Psoas muscle (tissue), 8 donors: ENCODE results near the gene ZNF518B. TPM values are rescaled to one million over a fixed set of nuclear protein-coding genes. Genes with fewer than 3 reads are reported as not detected.

ENCODE experiments used
- ATAC-seq, 4 donors: fragments of 200-7000 bp; cut with Tn5 transposase; one replicate each; pipeline ENCODE4 v1.9.1; 2020; ENCODE audit warnings: moderate library complexity in 3 of 4, mild to moderate bottlenecking in 2 of 4
- DNase-seq, 2 donors: peaks; one replicate each; pipeline ENCODE4 v3.0.0-alpha.2; 2020
- H3K27ac ChIP-seq: fragments of 200-600 bp; one replicate; pipeline ENCODE4 v1.8.0; 2022
- H3K27me3 ChIP-seq, 3 donors: fragments of 200-600 bp in 1 of 3; one replicate each; pipeline versions ENCODE4 v1.6.1 to v1.8.0; 2013 to 2022; ENCODE audit warnings: low read length in 2 of 3, mild to moderate bottlenecking in 2 of 3, moderate library complexity in 1 of 3; ENCODE audit not compliant: insufficient read depth in 3 of 3
- H3K36me3 ChIP-seq, 2 donors: fragments of 200-600 bp in 1 of 2; one replicate each; pipeline versions ENCODE4 v1.6.1 to v1.8.0; 2013 to 2022; ENCODE audit warnings: low read depth in 1 of 2, mild to moderate bottlenecking in 1 of 2, moderate library complexity in 1 of 2; ENCODE audit not compliant: insufficient read depth in 1 of 2
- H3K4me1 ChIP-seq: fragments of 200-600 bp; one replicate; pipeline ENCODE4 v1.8.0; 2022
- H3K4me3 ChIP-seq: fragments of 200-600 bp; one replicate; pipeline ENCODE4 v1.8.0; 2022; ENCODE audit warnings: mild to moderate bottlenecking
- H3K9me3 ChIP-seq: fragments of 200-600 bp; one replicate; pipeline ENCODE4 v1.8.0; 2022
- CTCF ChIP-seq: fragments of 200-600 bp; IDR thresholded peaks from one replicate; pipeline ENCODE4 v1.8.0; 2022; ENCODE audit warnings: antibody characterized with exemption
- WGBS, 3 donors: extraction: QIAGEN DNeasy Blood & Tissue Kit; methylation state at CpG; one replicate each; pipeline versions ENCODE4 v1.1.6 to v1.1.7; 2013; 5-methylcytosine and 5-hydroxymethylcytosine counted together
- intact Hi-C, 2 donors: fragments of 100-400 bp; cut with DNase I; formaldehyde crosslinking; loops; one replicate each; pipeline versions ENCODE4 v1.11.0 to v1.14.2; 2022
- long read RNA-seq, 2 donors: library from polyadenylated mRNA; unstranded; transcript quantifications; one replicate each; pipeline ENCODE4 v2.0.0, GENCODE V29; 2021
- polyA plus RNA-seq, 3 donors: library from polyadenylated mRNA; stranded (reverse); fragments of 200-250 nt; gene quantifications; one replicate each; pipeline ENCODE4 v1.2.3, GENCODE V29; 2013
- total RNA-seq, 4 donors: library from RNA; stranded (reverse); fragmentation: NEBNext Ultra II Directional in 2 of 4; extraction: Animal tissue kit (Norgen Biotek cat#: 25700) in 2 of 4; gene quantifications; one replicate each; pipeline versions ENCODE4 v1.2.1 to v1.2.4, GENCODE V29; 2021 to 2023
- donor health status: healthy with polysubstance abuse.
- donor health status: DM: no; HTN: no; CAD: no; lungs with moderate emphysema.
- donor health status: Bipolar disorder and iron deficiency.
- donor health status: healthy.
- donor health status: DM: yes; HTN: yes; CAD: no.
- donor health status: DM: no; HTN: no; CAD: no.
- donor health status: DM: no; HTN: no; CAD: no.
- donor health status: DM: yes; HTN: yes; CAD: no.

The ZNF518B gene
- total RNA-seq = 10 to 100 TPM; 15.1 to 17.3 (median 17.1) TPM
- 10 to 100 TPM in 2 of 3 donors, 1 to 10 TPM in 1; 4.5 to 16.3 (median 10.5) TPM for polyA plus RNA-seq
- long read RNA-seq, donor 1, full-length matches to known transcripts = 6 of 13 reads
- long read RNA-seq, donor 1, partial matches to known transcripts = 0 of 13 reads
- long read RNA-seq, donor 1, other reads (novel, unspliced or antisense) = 7 of 13 reads
- long read RNA-seq, donor 2, full-length matches to known transcripts = 25 of 42 reads
- long read RNA-seq, donor 2, partial matches to known transcripts = 0 of 42 reads
- long read RNA-seq, donor 2, other reads (novel, unspliced or antisense) = 17 of 42 reads

GRCh38 chr4:10457255-10457801 lies at the start of gene ZNF518B:
ZNF518B (minus strand) TSS chr4:10457426; CDS start chr4:10446328, 11,098 bp downstream.
- peaks cover 4% of the 10 kb centered on the region for H3K4me1 ChIP-seq
- peak; percentile 72 to 81 for DNase-seq
- WGBS, 3 donors = 1 to 4% (median 2%) methylated on average over 36 to 60 of the region's 60 CpGs
- H3K9me3 ChIP-seq = no peaks in the 10 kb centered on the region
- peaks cover 3 to 23% of the 10 kb centered on the region in 2 donors for H3K36me3 ChIP-seq
- TF ChIP-seq CTCF = no peak
- peak within 1 kb of the TSS; percentile 74 for H3K4me3 ChIP-seq
- peak; percentile 87 to 92 (median 90) for ATAC-seq
- H3K27ac ChIP-seq = peak within 1 kb of the TSS; percentile 61
- peaks cover 0 to 18% (median 10%) of the 10 kb centered on the region in 3 donors for H3K27me3 ChIP-seq
- intact Hi-C loops = no loop called here

DNA sequence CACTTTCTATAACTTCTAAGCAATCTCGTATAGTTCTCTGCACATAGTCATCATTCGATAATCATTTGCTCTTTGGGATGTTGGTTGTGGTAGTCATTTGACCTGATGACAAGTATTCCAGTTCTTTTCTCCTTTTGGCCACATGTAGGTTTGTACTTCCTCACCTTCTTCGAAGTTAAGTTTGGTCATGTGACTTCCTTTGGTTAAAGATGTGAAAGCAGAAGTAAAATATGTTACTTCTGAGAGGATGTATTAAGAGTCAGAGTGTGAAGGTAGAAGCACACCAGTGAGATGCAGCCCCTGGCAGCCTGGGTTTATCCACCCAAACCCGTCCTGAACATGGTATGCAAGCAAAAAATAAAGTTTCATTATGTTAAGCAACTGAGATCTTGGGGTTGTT lies 48.9 kb upstream of the ZNF518B start:
- ATAC-seq = no peak
- WGBS, 3 donors = 82 to 86% (median 85%) methylated on average over 4 of the region's 4 CpGs
- DNase-seq = no peak
- intact Hi-C loops = no loop called here
- no peak for TF ChIP-seq CTCF
- Histone ChIP-seq H3K4me1 (no peaks in the 10 kb centered on the region), H3K27me3 (peaks cover 0 to 1% (median 0%) of the 10 kb centered on the region in 3 donors), H3K4me3 (no peak overlapping the region), H3K9me3 (no peaks in the 10 kb centered on the region), H3K36me3 (no peaks in the 10 kb centered on the region), H3K27ac (no peak overlapping the region)

DNA sequence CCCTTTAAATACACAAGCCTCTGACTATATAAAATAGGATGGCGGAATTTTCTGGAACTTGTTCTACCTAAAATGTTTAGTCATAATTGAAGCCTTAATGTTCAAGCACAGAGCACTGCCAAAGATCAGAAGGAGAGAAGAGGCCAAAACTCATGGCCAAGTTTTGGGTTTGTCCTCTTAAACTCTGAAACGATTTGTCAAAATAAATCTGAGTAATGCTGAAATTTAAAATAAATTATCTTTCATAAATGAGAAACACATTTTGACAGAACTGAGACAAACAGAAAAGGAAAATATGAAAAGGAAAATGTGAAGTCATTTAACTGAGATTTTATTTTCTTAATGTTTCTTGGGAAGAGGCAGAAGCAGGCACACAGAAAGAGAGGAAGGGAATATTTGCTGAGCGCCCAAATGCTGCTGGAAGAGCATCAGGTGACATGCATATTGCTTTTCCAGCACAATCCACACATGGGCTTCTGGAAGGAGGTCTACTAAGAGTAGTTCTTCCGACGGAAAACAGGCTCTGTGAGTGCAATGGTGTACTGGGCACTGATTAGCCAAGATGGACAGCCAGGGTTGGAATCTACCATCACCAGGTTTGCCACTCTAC lies 47.4 kb upstream of the ZNF518B start:
- Histone ChIP-seq H3K9me3 (no peaks in the 10 kb centered on the region), H3K27me3 (peaks cover 0 to 1% (median 0%) of the 10 kb centered on the region in 3 donors), H3K4me3 (no peak overlapping the region), H3K36me3 (no peaks in the 10 kb centered on the region), H3K27ac (no peak overlapping the region), H3K4me1 (no peaks in the 10 kb centered on the region)
- no peak for TF ChIP-seq CTCF
- ATAC-seq (no peak), DNase-seq (no peak)
- 67 to 73% (median 71%) methylated on average over 5 of the region's 5 CpGs for WGBS, 3 donors
- intact Hi-C loops = no loop called here

DNA sequence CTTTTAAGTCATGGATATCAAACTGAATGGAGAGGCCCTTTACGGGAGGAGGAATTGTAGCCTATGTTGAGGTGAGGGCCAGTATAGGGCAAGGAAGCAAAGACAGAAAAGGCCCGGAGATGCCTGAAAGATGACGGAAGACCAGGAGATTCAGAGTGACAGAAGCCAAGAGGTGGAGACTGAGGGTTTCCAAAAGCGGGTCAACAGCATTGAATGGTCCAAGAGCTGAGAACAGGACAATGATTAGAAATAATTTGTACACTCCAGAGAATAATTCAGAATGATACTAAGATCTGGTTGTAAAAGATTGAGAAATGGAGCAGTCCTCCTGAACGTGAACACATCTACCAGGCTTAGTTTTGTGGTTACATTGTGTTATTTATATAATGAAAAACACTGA lies 45.5 kb upstream of the ZNF518B start:
- DNase-seq = no peak
- Histone ChIP-seq H3K4me1 (no peaks in the 10 kb centered on the region), H3K36me3 (no peaks in the 10 kb centered on the region), H3K9me3 (no peaks in the 10 kb centered on the region), H3K27me3 (peaks cover 0 to 1% (median 0%) of the 10 kb centered on the region in 3 donors), H3K4me3 (no peak overlapping the region), H3K27ac (no peak overlapping the region)
- TF ChIP-seq CTCF = no peak
- ATAC-seq = no peak
- WGBS, 3 donors = 75 to 86% (median 86%) methylated on average over 5 of the region's 5 CpGs
- intact Hi-C loops = no loop called here
